Osteocyte (in vitro differentiated cells): ENCODE data around the gene TBC1D3C. TPM values are rescaled to one million over a fixed set of nuclear protein-coding genes. Genes with fewer than 3 reads are reported as not detected.
"Not testable (repeated sequence)": the region's sequence is repeated elsewhere in the genome, so short reads cannot be mapped to it uniquely, and the experiment has no call there.

ENCODE experiments used
- DNase-seq: peaks from one replicate; pipeline ENCODE4 v3.0.0; 2021; ENCODE audit warnings: mixed read lengths; ENCODE audit not compliant: unreplicated experiment; ENCODE audit errors: extremely low spot score
- H3K27ac Mint-ChIP-seq: one replicate; pipeline ENCODE4 v1.8.0; 2021; ENCODE audit warnings: mild to moderate bottlenecking, mixed read lengths; ENCODE audit not compliant: unreplicated experiment
- H3K27me3 Mint-ChIP-seq: one replicate; pipeline ENCODE4 v1.8.0; 2021; ENCODE audit warnings: mixed read lengths; ENCODE audit not compliant: unreplicated experiment
- H3K36me3 Mint-ChIP-seq: one replicate; pipeline ENCODE4 v1.8.0; 2021; ENCODE audit warnings: mixed read lengths; ENCODE audit not compliant: unreplicated experiment
- H3K4me1 Mint-ChIP-seq: one replicate; pipeline ENCODE4 v1.8.0; 2021; ENCODE audit warnings: mixed read lengths; ENCODE audit not compliant: unreplicated experiment
- H3K4me3 Mint-ChIP-seq: one replicate; pipeline ENCODE4 v1.8.0; 2021; ENCODE audit warnings: mild to moderate bottlenecking, moderate library complexity, mixed read lengths; ENCODE audit not compliant: unreplicated experiment
- H3K9me3 Mint-ChIP-seq: one replicate; pipeline ENCODE4 v1.8.0; 2021; ENCODE audit warnings: mixed read lengths; ENCODE audit not compliant: unreplicated experiment
- long read RNA-seq: library from polyadenylated mRNA; unstranded; transcript quantifications from one replicate; pipeline ENCODE4 v2.0.0, GENCODE V29; 2021
- total RNA-seq: library from RNA; stranded (reverse); gene quantifications from 2 replicates; pipeline ENCODE4 v1.2.1, GENCODE V29; 2021

The TBC1D3C gene
- total RNA-seq, result not detected in 2 replicates
- long read RNA-seq, result 0 reads

DNA sequence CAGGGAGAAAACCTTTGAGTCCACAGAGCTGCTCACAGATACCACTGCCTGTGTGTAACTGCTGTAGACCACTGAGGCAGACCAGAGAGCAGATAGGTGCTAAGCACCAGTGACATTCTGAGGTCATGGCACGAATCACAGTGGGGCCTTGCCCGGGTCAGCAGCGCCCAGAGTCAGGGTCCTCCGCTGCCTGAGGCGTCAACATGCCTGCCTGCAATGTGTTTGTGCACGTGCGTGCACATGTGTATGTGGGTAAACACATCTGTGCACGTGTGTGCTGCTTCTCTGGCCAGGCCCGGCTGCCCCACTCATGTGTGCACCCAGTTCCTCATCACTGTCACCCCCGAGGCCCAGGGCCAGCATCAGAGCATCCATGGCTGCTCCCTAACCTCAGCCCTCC lies at the start of gene TBC1D3C:
Gene TBC1D3C (minus strand): TSS at position 101 of the 400 bp plus-strand sequence. CDS start 1,568 bp downstream, outside the sequence.
- not testable (repeated sequence) for H3K27ac Mint-ChIP-seq, H3K36me3 Mint-ChIP-seq, DNase-seq, H3K9me3 Mint-ChIP-seq, H3K4me1 Mint-ChIP-seq, H3K4me3 Mint-ChIP-seq, H3K27me3 Mint-ChIP-seq

DNA sequence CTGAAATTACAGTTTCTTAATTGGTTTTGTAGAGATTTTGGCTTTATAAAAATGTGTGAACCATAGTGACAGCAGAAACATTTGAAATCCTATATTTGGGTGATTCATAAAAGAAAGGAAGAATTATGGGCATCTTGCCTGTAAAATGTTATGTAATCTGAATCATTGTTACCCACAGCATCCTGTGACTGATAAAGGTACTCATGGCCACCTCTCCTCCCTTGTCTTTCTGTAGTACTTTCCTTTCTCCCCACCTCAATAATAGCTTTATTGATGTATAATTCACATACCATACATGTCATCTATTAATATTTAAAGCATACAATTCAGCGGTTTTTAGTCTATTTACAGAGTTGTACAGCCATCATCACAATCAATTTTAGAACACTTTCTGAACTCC lies 30.8 kb upstream of the TBC1D3C start:
- H3K27ac Mint-ChIP-seq, H3K4me1 Mint-ChIP-seq, H3K4me3 Mint-ChIP-seq, H3K9me3 Mint-ChIP-seq, DNase-seq, H3K27me3 Mint-ChIP-seq, H3K36me3 Mint-ChIP-seq: not testable (repeated sequence)

DNA sequence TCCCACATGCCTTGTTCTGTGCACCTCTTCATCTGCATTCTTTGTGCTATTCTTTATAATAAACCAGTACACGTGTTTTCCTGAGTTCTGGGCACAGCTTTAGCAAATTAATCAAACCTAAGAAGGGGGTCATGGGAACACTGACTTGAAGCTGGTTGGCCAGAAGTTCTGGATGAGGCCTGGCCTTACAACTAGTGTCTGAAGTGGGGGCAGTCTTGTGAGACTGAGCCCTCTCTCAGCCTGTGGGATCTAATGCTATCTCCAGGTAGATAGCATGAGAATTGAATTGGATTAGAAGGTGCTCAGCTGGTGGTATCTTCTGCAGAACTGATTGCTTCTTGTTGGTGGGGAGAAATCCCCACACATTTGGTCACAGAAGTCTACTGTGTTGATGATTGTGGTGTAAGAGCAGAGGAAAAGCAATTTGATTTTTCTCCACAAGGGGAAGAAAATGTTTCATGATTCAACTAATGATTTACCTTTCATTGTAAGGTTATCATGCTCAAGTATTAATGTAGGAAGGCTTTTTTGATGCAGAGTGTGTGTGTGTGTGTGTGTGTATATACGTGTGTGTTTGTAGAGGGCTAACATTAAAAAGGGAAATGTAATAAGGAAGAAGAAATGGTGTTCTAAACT lies 25.7 kb upstream of the TBC1D3C start:
- not testable (repeated sequence) for H3K4me3 Mint-ChIP-seq, H3K36me3 Mint-ChIP-seq, H3K4me1 Mint-ChIP-seq, H3K27ac Mint-ChIP-seq, H3K9me3 Mint-ChIP-seq, H3K27me3 Mint-ChIP-seq, DNase-seq

DNA sequence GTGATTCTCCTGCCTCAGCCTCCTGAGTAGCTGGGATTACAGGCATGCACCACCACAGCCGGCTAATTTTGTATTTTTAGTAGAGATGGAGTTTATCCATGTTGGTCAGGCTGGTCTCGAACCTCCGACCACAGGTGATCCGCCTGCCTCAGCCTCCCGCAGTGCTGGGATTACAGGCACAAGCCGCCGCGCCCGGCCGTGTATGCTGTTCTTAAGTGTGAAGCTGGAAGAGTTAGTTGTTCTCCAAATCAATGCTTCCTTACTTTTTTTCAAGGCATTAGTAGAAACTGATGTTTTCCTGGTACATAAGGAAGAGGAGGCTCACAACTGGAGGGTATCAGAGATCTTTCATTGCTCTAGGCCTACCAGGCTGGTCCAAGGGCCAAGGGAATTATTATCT lies 19.7 kb upstream of the TBC1D3C start:
- H3K27ac Mint-ChIP-seq, H3K9me3 Mint-ChIP-seq, H3K4me1 Mint-ChIP-seq, H3K27me3 Mint-ChIP-seq, H3K36me3 Mint-ChIP-seq, H3K4me3 Mint-ChIP-seq: not testable (repeated sequence)
- peak; percentile 40 for DNase-seq

DNA sequence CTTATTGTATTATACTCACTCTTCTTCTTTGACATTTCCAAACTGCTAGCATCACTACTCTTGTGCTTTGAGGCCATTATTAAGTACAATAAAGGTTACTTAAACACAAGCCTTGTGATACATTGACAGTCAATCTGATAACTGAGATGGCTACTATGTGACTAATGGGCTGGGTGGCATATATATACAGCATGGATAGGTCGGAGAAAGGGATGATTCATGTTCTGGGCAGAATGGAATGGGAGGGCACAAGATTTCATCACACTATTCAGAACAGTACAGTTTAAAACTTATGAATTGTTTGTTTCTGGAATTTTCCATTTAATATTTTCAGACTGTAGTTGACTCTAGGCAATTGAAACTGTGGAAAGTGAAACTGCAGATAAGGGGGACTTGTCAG lies 18.9 kb upstream of the TBC1D3C start:
- H3K4me3 Mint-ChIP-seq, H3K27me3 Mint-ChIP-seq, H3K4me1 Mint-ChIP-seq, H3K9me3 Mint-ChIP-seq, H3K27ac Mint-ChIP-seq, DNase-seq, H3K36me3 Mint-ChIP-seq: not testable (repeated sequence)

Other genes starting within 250 kb of the TBC1D3C start
- gene TBC1D3K, start 144.2 kb downstream of the TBC1D3C start, total RNA-seq, result not detected in 2 replicates
- gene TBC1D3L, start 79.6 kb downstream of the TBC1D3C start, total RNA-seq, result 26.2 and 28.5 TPM in 2 replicates
- gene TBC1D3D, start 64.7 kb downstream of the TBC1D3C start, total RNA-seq, result 0.63 and 0.91 TPM in 2 replicates
- not detected in 2 replicates for gene TBC1D3E, start 59.3 kb upstream of the TBC1D3C start, total RNA-seq
- 0.30 TPM in 1 of 2 replicates, not detected in the other for gene TBC1D3, start 123.9 kb upstream of the TBC1D3C start, total RNA-seq
- gene MRPL45, start 228.5 kb upstream of the TBC1D3C start, total RNA-seq, result 38.2 and 40.2 TPM in 2 replicates